GM10266 (cell line): Measurements from ENCODE around the gene LRRC49.
"Not testable (repeated sequence)": the region's sequence is repeated elsewhere in the genome, so short reads cannot be mapped to it uniquely, and the experiment has no call there.

Source experiments
- DNase-seq: peaks from one replicate; pipeline ENCODE4 v3.0.0; 2012; ENCODE audit errors: extremely low spot score
- CTCF ChIP-seq: IDR thresholded peaks from 2 replicates; pipeline ENCODE4 v1.5.1; 2012; ENCODE audit warnings: mild to moderate bottlenecking, low read depth; ENCODE audit not compliant: control insufficient read depth, insufficient read depth; ENCODE audit errors: missing control alignments

The LRRC49 gene

GRCh38 chr15:70998319-70998718, 105.7 kb downstream of the LRRC49 start:
- no peak for TF ChIP-seq CTCF
- DNase-seq: no peak

- no peak for DNase-seq
- no peak for TF ChIP-seq CTCF
Measured at GRCh38 chr15:71002316-71002715, 109.7 kb downstream of the LRRC49 start.

GRCh38 chr15:71003319-71003718, 110.7 kb downstream of the LRRC49 start:
- no peak for DNase-seq

GRCh38 chr15:71004506-71004905, 111.9 kb downstream of the LRRC49 start:
- not testable (repeated sequence) for DNase-seq

More at GRCh38 chr15:71003319-71003718, 110.7 kb downstream of the LRRC49 start:
- TF ChIP-seq CTCF: no peak

GRCh38 chr15:71005895-71006294, 113.3 kb downstream of the LRRC49 start:
- no peak for TF ChIP-seq CTCF
- DNase-seq: no peak

GRCh38 chr15:71008250-71008870, 115.7 kb downstream of the LRRC49 start:
- no peak for TF ChIP-seq CTCF

GRCh38 chr15:71010472-71010871, 117.8 kb downstream of the LRRC49 start:
- no peak for TF ChIP-seq CTCF
- no peak for DNase-seq

More at GRCh38 chr15:71008250-71008870, 115.7 kb downstream of the LRRC49 start:
- DNase-seq: no peak

- no peak for TF ChIP-seq CTCF
Measured at GRCh38 chr15:71010997-71011396, 118.4 kb downstream of the LRRC49 start.

More at GRCh38 chr15:71010997-71011396, 118.4 kb downstream of the LRRC49 start:
- no peak for DNase-seq
